SK-N-SH (cell line): ENCODE results near the gene LRRC26.

Experiments used
- CTCF ChIP-seq: fragments of 200-600 bp; sonication (generic); IDR thresholded peaks from 2 replicates; pipeline ENCODE4 v1.6.1; 2017; ENCODE audit warnings: antibody characterized with exemption, mild to moderate bottlenecking, moderate library complexity
- GABPA ChIP-seq: IDR thresholded peaks from 2 replicates; pipeline ENCODE4 v1.4.0; 2012; ENCODE audit warnings: low read depth, mild to moderate bottlenecking
- MAX ChIP-seq: IDR thresholded peaks from 2 replicates; pipeline ENCODE4 v1.4.0; 2012; ENCODE audit warnings: low read depth
- PBX3 ChIP-seq: IDR thresholded peaks from 2 replicates; pipeline ENCODE4; 2012
- SMC3 ChIP-seq: IDR thresholded peaks from 2 replicates; pipeline ENCODE4 v1.6.1; 2012; ENCODE audit warnings: low read depth, low read length, improper control_type of control experiment

GRCh38 chr9:137128862-137129455, 40.9 kb downstream of the LRRC26 start:
- no peak for TF ChIP-seq CTCF
- TF ChIP-seq GABPA, result no peak
- TF ChIP-seq MAX, result no peak
- no peak for TF ChIP-seq SMC3
- no peak for TF ChIP-seq PBX3
